Panc1 (cell line): ENCODE data around the gene HERC5. TPM values are rescaled to one million over a fixed set of nuclear protein-coding genes. Genes with fewer than 3 reads are reported as not detected.

Experiments used
- ATAC-seq: fragments of 200-7000 bp; cut with Tn5 transposase; 2 replicates; pipeline ENCODE4 v1.9.1; 2020; ENCODE audit warnings: mild to moderate bottlenecking, moderate library complexity
- BruUV-seq: library from RNA; stranded (reverse); fragments of 400-500 nt; replicated peaks from 2 replicates; lab custom pipeline; 2021; lab: Mats Ljungman, UMichigan
- CTCF ChIA-PET: fragments of 300-600 bp; sonication (Branson Sonifier 250); formaldehyde crosslinking; loops from one replicate; lab custom pipeline; 2022; ENCODE audit warnings: antibody characterized with exemption; lab: Charles Lee
- POLR2A ChIA-PET: fragments of 300-600 bp; sonication (Branson Sonifier 250); formaldehyde crosslinking; loops from one replicate; lab custom pipeline; 2022; ENCODE audit warnings: antibody characterized with exemption; lab: Charles Lee
- DNase-seq: peaks from one replicate; pipeline ENCODE4 v3.0.0-alpha.2; 2010; ENCODE audit warnings: low read depth, low spot score
- H3K27ac ChIP-seq: 2 replicates; pipeline ENCODE4 v1.5.1; 2011; ENCODE audit warnings: mild to moderate bottlenecking, low read length, inconsistent platforms
- H3K27me3 ChIP-seq: fragments of 200-500 bp; sonication (Bioruptor generic); 2 replicates; pipeline ENCODE4 v1.6.0; 2014; ENCODE audit warnings: low read length, inconsistent platforms; ENCODE audit not compliant: control insufficient read depth, insufficient read depth
- H3K36me3 ChIP-seq: fragments of 200-500 bp; sonication (Bioruptor generic); 2 replicates; pipeline ENCODE4 v1.5.1; 2014; ENCODE audit warnings: inconsistent platforms, mild to moderate bottlenecking, low read length, moderate library complexity; ENCODE audit not compliant: control insufficient read depth, insufficient read depth
- H3K4me1 ChIP-seq: 2 replicates; pipeline ENCODE4 v1.5.1; 2011; ENCODE audit warnings: inconsistent platforms, mild to moderate bottlenecking, low read length, moderate library complexity; ENCODE audit not compliant: control insufficient read depth, insufficient read depth
- H3K4me3 ChIP-seq, 2 experiments: 2 replicates each; pipeline ENCODE4 v1.5.1; 2011 to 2012; ENCODE audit warnings: low read depth in 2 of 2, low read length in 2 of 2, mild to moderate bottlenecking in 2 of 2, inconsistent platforms in 1 of 2, moderate library complexity in 1 of 2
- H3K9me3 ChIP-seq: fragments of 200-500 bp; sonication (Bioruptor generic); 2 replicates; pipeline ENCODE4 v1.5.1; 2014; ENCODE audit warnings: low read depth, mild to moderate bottlenecking, inconsistent platforms, low read length, moderate library complexity; ENCODE audit not compliant: control insufficient read depth, insufficient read depth
- CTCF ChIP-seq: fragments of 450-650 bp; IDR thresholded peaks from 2 replicates; pipeline ENCODE4 v1.5.1; 2017; ENCODE audit warnings: mild to moderate bottlenecking
- POLR2AphosphoS5 ChIP-seq: IDR thresholded peaks from 2 replicates; pipeline ENCODE4 v1.6.1; 2012; ENCODE audit warnings: mild to moderate bottlenecking, low read depth, low read length, moderate library complexity
- REST ChIP-seq, 2 experiments: IDR thresholded peaks; 2 replicates each; pipeline ENCODE4 v1.6.1; 2011 to 2012; ENCODE audit warnings: low read depth in 2 of 2, control low read depth in 1 of 2, low read length in 1 of 2, mild to moderate bottlenecking in 1 of 2, moderate library complexity in 1 of 2; ENCODE audit not compliant: insufficient read depth in 1 of 2
- SIN3A ChIP-seq: IDR thresholded peaks from 2 replicates; pipeline ENCODE4 v1.6.1; 2012; ENCODE audit warnings: low read depth, mild to moderate bottlenecking, low read length, moderate library complexity, borderline replicate concordance; ENCODE audit not compliant: insufficient read depth
- TCF7L2 ChIP-seq: IDR thresholded peaks from 2 replicates; pipeline ENCODE4 v1.6.1; 2011; ENCODE audit warnings: mild to moderate bottlenecking, low read depth, low read length, inconsistent platforms
- in situ Hi-C: cut with HindIII; loops from 2 replicates; pipeline ENCODE4 v1.10.0; 2016; ENCODE audit warnings: low sequenced_read_pairs, low pct_unique_long_range_greater_than_20kb
- intact Hi-C: fragments of 100-400 bp; cut with micrococcal nuclease; formaldehyde crosslinking; loops from one replicate; pipeline ENCODE4 v1.10.0; 2022; ENCODE audit not compliant: unreplicated experiment
- total RNA-seq: library from RNA; stranded (reverse); gene quantifications from one replicate; pipeline ENCODE4 v1.2.1, GENCODE V29; 2021; ENCODE audit not compliant: unreplicated experiment

HERC5 gene
- total RNA-seq, 1 experiment from 2014 or later, result 6.7 TPM

GRCh38 chr4:88503344-88503743, 46.4 kb downstream of the HERC5 start:
- no peak for TF ChIP-seq CTCF
- no peak for TF ChIP-seq POLR2AphosphoS5
- no peak for TF ChIP-seq REST (IDR thresholded peaks at IDR 0.05; ENCODE audit: insufficient read depth in 1 of 2, low read depth in 2 of 2, low read length in 1 of 2)
- TF ChIP-seq SIN3A, result no peak
- no peak for TF ChIP-seq TCF7L2
- ChIA-PET CTCF (no interaction called here), POLR2A (no interaction called here)
- H3K9me3 ChIP-seq, result no peaks in the 10 kb centered on the region
- no peak overlapping the region for H3K27ac ChIP-seq
- BruUV-seq, result no TSS peak
- no peak overlapping the region for H3K4me3 ChIP-seq
- ATAC-seq (no peak), DNase-seq (no peak)
- in situ Hi-C loops, result no loop called here
- H3K4me1 ChIP-seq, result no peaks in the 10 kb centered on the region
- H3K36me3 ChIP-seq, result no peaks in the 10 kb centered on the region
- intact Hi-C loops, result no loop called here
- H3K27me3 ChIP-seq, result no peaks in the 10 kb centered on the region

- Histone ChIP-seq H3K27me3 (no peaks in the 10 kb centered on the region), H3K4me1 (no peaks in the 10 kb centered on the region), H3K9me3 (no peaks in the 10 kb centered on the region), H3K36me3 (no peaks in the 10 kb centered on the region), H3K27ac (no peak overlapping the region), H3K4me3 (no peak overlapping the region)
- in situ Hi-C loops (no loop called here), intact Hi-C loops (loop anchor here (10.0 kb wide), 1 partner anchor 476 kb away; no protein-coding TSS in a partner anchor)
- DNase-seq (no peak), ATAC-seq (no peak)
- TF ChIP-seq REST (IDR thresholded peaks at IDR 0.05; ENCODE audit: insufficient read depth in 1 of 2, low read depth in 2 of 2, low read length in 1 of 2), result no peak
- TF ChIP-seq POLR2AphosphoS5, result no peak
- TF ChIP-seq TCF7L2, result no peak
- TF ChIP-seq SIN3A, result no peak
- TF ChIP-seq CTCF, result no peak
- POLR2A ChIA-PET, result no interaction called here
- BruUV-seq, result no TSS peak
- CTCF ChIA-PET, result interaction anchor here (0.6 kb wide), 1 partner anchor 648 kb away, joined by 3 read pairs; no protein-coding TSS in a partner anchor
Measured at GRCh38 chr4:88511236-88511635, 54.3 kb downstream of the HERC5 start.
